SJSA1 (cell line): Measurements from ENCODE around the gene DAO. TPM values are rescaled to one million over a fixed set of nuclear protein-coding genes. Genes with fewer than 3 reads are reported as not detected.

Experiments
- DNase-seq, 2 experiments: peaks; one replicate each; pipeline ENCODE4 v3.0.0-alpha.2; 2015 to 2020; ENCODE audit warnings: low spot score in 2 of 2, low read depth in 1 of 2
- H3K27ac ChIP-seq: fragments of 250-450 bp; sonication (Bioruptor Pico); 2 replicates; pipeline ENCODE4 v1.5.1; 2020; ENCODE audit warnings: mild to moderate bottlenecking, moderate library complexity
- H3K27me3 ChIP-seq: fragments of 250-450 bp; sonication (Bioruptor Pico); replicated peaks from 2 replicates; pipeline ENCODE4 v1.5.1; 2020; ENCODE audit warnings: mild to moderate bottlenecking, moderate library complexity
- H3K36me3 ChIP-seq: fragments of 250-450 bp; sonication (Bioruptor Pico); 2 replicates; pipeline ENCODE4 v1.5.1; 2020; ENCODE audit warnings: mild to moderate bottlenecking
- H3K4me1 ChIP-seq: fragments of 250-450 bp; sonication (Bioruptor Pico); replicated peaks from 2 replicates; pipeline ENCODE4 v1.6.1; 2021; ENCODE audit warnings: mild to moderate bottlenecking
- H3K4me3 ChIP-seq: fragments of 250-450 bp; sonication (Bioruptor Pico); 2 replicates; pipeline ENCODE4 v1.5.1; 2020; ENCODE audit warnings: mild to moderate bottlenecking
- H3K9me3 ChIP-seq: fragments of 250-450 bp; sonication (Bioruptor Pico); replicated peaks from 2 replicates; pipeline ENCODE4 v1.5.1; 2020; ENCODE audit warnings: mild to moderate bottlenecking
- total RNA-seq: library from RNA; depleted of rRNA; stranded (reverse); fragments of >200 nt; shearing (Covaris generic); gene quantifications from 2 replicates; pipeline ENCODE4 v1.2.3, GENCODE V29; 2014

Gene DAO
- total RNA-seq, 1 experiment from 2014 or later: not detected

- H3K4me1 ChIP-seq: peaks cover 12% of the 10 kb centered on the region
- no peak for DNase-seq
- no peak overlapping the region for H3K27ac ChIP-seq
- no peaks in the 10 kb centered on the region for H3K36me3 ChIP-seq
- H3K9me3 ChIP-seq: no peaks in the 10 kb centered on the region
- H3K4me3 ChIP-seq: no peak overlapping the region
- no peaks in the 10 kb centered on the region for H3K27me3 ChIP-seq
These were observed 27.1 kb downstream of the DAO start for GRCh38 chr12:108906971-108907370.

DNA sequence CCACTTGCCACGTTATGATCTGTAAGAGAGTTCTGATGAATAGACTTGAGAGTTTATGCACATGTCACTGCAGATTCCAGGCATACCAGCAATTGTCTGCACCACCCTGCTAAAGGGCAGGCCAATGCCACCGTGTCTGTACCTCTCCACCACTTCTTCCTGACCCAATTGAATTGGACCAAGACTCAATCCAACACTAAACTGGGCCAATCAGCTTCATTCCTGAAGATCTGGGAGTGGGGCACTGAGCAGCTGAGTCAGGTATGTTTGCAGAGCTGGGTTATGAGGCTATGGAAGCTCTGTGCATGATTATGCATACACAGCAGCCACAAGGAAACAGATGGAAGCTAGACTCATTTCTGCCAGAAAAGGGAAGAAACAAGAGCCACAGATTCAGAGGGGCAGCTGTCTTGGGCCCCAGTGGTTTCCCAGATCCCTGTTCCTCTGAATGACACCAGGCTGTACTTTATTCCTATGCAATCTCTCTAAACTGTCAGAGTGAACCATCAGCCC, 28.0 kb downstream of the DAO start:
- Histone ChIP-seq H3K4me1 (peaks cover 12% of the 10 kb centered on the region), H3K27me3 (no peaks in the 10 kb centered on the region), H3K9me3 (no peaks in the 10 kb centered on the region), H3K27ac (no peak overlapping the region), H3K4me3 (no peak overlapping the region), H3K36me3 (no peaks in the 10 kb centered on the region)
- peak; percentile 39 to 52 for DNase-seq

- Histone ChIP-seq H3K9me3 (no peaks in the 10 kb centered on the region), H3K4me1 (peaks cover 12% of the 10 kb centered on the region), H3K36me3 (no peaks in the 10 kb centered on the region), H3K4me3 (no peak overlapping the region), H3K27me3 (0 out of 2 replicates have a peak, but pooled peaks cover 4% of the 10 kb centered on the region), H3K27ac (no peak overlapping the region)
- no peak for DNase-seq
These were observed 30.4 kb downstream of the DAO start for GRCh38 chr12:108910336-108910735.

GRCh38 chr12:108911915-108912314, 32.0 kb downstream of the DAO start:
- Histone ChIP-seq H3K4me1 (peaks cover 12% of the 10 kb centered on the region), H3K9me3 (no peaks in the 10 kb centered on the region), H3K27ac (no peak overlapping the region), H3K36me3 (no peaks in the 10 kb centered on the region), H3K27me3 (0 out of 2 replicates have a peak, but pooled peaks cover 4% of the 10 kb centered on the region), H3K4me3 (no peak overlapping the region)
- no peak for DNase-seq

DNA sequence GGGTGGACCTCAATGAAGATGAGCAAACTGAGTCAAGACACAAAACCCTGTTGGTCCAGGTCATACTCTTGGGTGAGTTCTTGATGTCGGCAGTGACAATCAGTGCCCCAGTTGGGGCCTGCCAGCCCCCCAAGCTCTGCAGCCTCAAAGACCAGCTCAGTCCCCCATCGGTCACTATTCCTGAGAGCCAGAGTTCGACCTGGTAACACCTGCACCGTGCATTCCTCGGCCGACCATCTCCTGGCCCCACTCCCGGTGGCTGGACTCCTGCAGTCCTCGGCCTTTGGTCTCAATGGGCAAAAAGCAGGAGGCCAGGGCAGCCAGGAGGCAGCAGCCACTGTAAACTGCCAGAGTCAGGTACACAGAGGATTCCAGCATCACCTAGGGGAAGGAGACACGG, 32.5 kb downstream of the DAO start:
- Histone ChIP-seq H3K4me3 (no peak overlapping the region), H3K27me3 (0 out of 2 replicates have a peak, but pooled peaks cover 4% of the 10 kb centered on the region), H3K9me3 (no peaks in the 10 kb centered on the region), H3K36me3 (no peaks in the 10 kb centered on the region), H3K4me1 (peaks cover 9% of the 10 kb centered on the region), H3K27ac (no peak overlapping the region)
- DNase-seq: no peak

DNA sequence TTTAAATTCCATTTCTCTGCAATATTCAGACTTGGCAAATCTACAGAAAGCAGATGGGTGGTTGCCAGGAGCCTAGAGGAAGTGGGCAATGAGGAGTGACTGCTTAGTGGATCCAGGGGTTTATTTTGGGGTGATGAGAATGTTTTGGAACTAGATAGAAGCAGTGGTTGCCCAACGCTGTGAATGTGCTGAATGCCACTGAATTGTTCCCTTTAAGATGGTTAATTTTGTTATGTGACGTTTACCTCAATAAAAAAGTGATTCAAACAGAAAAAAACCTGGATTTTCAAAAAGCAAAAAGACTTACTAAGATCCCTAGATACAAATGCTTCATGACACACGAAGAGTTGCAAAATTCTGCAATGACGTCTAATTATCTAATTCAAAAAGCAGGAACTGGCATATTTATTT, 34.2 kb downstream of the DAO start:
- H3K4me3 ChIP-seq: no peak overlapping the region
- H3K4me1 ChIP-seq: no peaks in the 10 kb centered on the region
- H3K27ac ChIP-seq: no peak overlapping the region
- H3K36me3 ChIP-seq: no peaks in the 10 kb centered on the region
- no peak for DNase-seq
- H3K9me3 ChIP-seq: no peaks in the 10 kb centered on the region
- H3K27me3 ChIP-seq: 0 out of 2 replicates have a peak, but pooled peaks cover 4% of the 10 kb centered on the region

GRCh38 chr12:108915632-108916133, 35.8 kb downstream of the DAO start:
- H3K9me3 ChIP-seq: peaks cover 4% of the 10 kb centered on the region; the same call in 1 of the 2 replicates
- H3K27me3 ChIP-seq: 0 out of 2 replicates have a peak, but pooled peaks cover 4% of the 10 kb centered on the region
- H3K4me3 ChIP-seq: no peak overlapping the region
- H3K27ac ChIP-seq: no peak overlapping the region
- H3K4me1 ChIP-seq: no peaks in the 10 kb centered on the region
- DNase-seq: no peak
- no peaks in the 10 kb centered on the region for H3K36me3 ChIP-seq

DNA sequence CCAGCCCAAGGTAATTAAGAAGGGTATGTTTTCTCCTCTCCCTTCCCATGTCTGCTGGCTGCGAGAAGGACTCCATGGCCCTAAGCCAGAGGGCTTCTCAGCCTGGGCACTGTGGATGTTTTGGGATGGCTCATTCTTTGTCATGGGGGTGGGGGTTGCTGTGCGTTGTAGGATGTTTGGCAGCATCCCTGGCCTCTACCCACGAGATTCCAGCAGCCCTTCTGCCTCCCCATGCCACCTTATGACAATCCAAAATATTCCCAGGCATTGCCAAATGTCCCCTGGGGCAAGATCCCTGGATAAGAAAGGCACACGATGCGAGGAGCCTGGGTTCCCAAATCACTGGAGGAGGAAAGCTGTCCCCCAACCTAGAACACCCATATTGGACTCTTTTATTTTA, 36.4 kb downstream of the DAO start:
- H3K4me1 ChIP-seq: no peaks in the 10 kb centered on the region
- H3K4me3 ChIP-seq: no peak overlapping the region
- H3K36me3 ChIP-seq: no peaks in the 10 kb centered on the region
- 0 out of 2 replicates have a peak, but pooled peaks cover 4% of the 10 kb centered on the region for H3K27me3 ChIP-seq
- no peak for DNase-seq
- H3K9me3 ChIP-seq: peaks cover 4% of the 10 kb centered on the region; the same call in 1 of the 2 replicates
- H3K27ac ChIP-seq: no peak overlapping the region

DNA sequence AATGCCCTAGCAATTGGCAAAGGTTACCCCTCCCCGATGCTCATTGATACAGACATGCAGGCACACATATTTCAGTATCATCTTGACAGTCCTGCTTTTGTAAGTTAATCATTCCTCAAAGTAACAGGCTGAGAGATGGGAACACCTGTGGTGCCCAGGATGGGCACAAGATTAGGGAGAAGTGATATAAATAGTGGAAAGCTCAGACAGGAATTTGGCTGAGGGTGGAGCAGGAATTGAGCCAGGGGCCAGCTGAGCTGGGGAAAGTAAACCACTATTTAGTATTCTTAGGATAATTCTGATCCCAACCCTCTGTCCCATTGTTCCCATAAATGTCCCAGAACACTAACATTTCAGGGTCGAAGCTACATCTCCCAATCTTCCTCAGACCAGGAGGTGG, 38.3 kb downstream of the DAO start:
- peaks cover 4% of the 10 kb centered on the region; the same call in 1 of the 2 replicates for H3K9me3 ChIP-seq
- no peak overlapping the region for H3K4me3 ChIP-seq
- H3K27me3 ChIP-seq: 0 out of 2 replicates have a peak, but pooled peaks cover 4% of the 10 kb centered on the region
- no peaks in the 10 kb centered on the region for H3K36me3 ChIP-seq
- H3K27ac ChIP-seq: no peak overlapping the region
- DNase-seq: no peak
- H3K4me1 ChIP-seq: no peaks in the 10 kb centered on the region

DNA sequence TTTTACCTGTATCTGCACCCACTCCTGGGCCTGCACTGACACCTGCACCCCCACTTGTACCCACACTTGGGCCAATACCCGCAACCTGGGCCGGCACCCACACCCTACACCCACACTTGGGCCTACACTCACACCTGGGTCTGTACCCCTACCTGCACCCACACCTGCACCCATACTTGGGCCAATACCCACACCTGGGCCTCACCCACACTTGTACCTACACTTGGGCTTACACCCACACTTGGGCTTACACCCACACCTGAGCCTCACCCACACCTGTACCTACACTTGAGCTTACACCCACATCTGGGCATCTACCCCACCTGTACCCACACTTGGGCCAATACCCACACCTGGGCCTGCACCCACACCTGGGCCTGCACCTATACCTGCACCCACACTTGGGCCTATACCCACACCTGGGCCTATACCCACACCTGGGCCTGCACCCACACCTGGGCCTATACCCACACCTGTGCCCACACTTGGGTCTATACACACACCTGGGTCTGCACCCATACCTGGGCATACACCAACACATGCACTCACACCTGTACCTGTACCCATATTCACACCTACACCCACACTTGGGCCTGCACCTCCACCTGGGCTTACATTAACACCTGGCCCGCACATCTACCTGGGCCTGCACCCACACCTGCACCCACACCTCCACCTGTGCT, 39.2 kb downstream of the DAO start:
- H3K4me1 ChIP-seq: no peaks in the 10 kb centered on the region
- no peak overlapping the region for H3K4me3 ChIP-seq
- no peak for DNase-seq
- no peaks in the 10 kb centered on the region for H3K36me3 ChIP-seq
- H3K27ac ChIP-seq: no peak overlapping the region
- H3K27me3 ChIP-seq: 0 out of 2 replicates have a peak, but pooled peaks cover 3% of the 10 kb centered on the region
- peaks cover 4% of the 10 kb centered on the region; the same call in 1 of the 2 replicates for H3K9me3 ChIP-seq

GRCh38 chr12:108921946-108922345, 42.1 kb downstream of the DAO start:
- H3K4me1 ChIP-seq: no peaks in the 10 kb centered on the region
- H3K36me3 ChIP-seq: no peaks in the 10 kb centered on the region
- H3K4me3 ChIP-seq: no peak overlapping the region
- no peaks in the 10 kb centered on the region for H3K27me3 ChIP-seq
- no peak overlapping the region for H3K27ac ChIP-seq
- no peak for DNase-seq
- peaks cover 4% of the 10 kb centered on the region; the same call in 1 of the 2 replicates for H3K9me3 ChIP-seq

DNA sequence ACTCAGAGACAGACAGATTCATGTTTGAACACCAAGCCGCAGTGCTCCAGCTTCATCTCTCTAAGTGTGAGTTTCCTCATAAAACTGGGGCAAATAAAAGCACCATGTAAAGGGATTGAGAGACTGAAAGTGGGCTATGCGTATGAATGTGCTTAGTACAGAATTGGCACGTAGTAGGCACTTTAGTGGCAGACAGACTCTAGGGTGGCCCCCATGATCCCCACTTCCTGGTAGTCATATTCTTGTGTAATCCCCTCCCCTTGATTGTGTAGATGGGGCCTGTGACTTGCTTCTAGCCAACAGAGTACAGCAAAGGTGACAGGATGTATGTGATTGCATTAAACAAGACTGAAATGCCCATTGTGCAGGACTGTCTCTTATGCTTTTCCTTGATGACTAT, 43.0 kb downstream of the DAO start:
- no peak overlapping the region for H3K4me3 ChIP-seq

GRCh38 chr12:108928695-108929094, 48.8 kb downstream of the DAO start:
- DNase-seq: no peak
- no peaks in the 10 kb centered on the region for H3K9me3 ChIP-seq
- no peaks in the 10 kb centered on the region for H3K36me3 ChIP-seq
- no peak overlapping the region for H3K27ac ChIP-seq
- no peaks in the 10 kb centered on the region for H3K4me1 ChIP-seq
- H3K4me3 ChIP-seq: no peak overlapping the region
- 0 out of 2 replicates have a peak, but pooled peaks cover 4% of the 10 kb centered on the region for H3K27me3 ChIP-seq

More for the DNA sequence above, 43.0 kb downstream of the DAO start:
- Histone ChIP-seq H3K27ac (no peak overlapping the region), H3K36me3 (no peaks in the 10 kb centered on the region), H3K27me3 (no peaks in the 10 kb centered on the region), H3K9me3 (peaks cover 4% of the 10 kb centered on the region; the same call in 1 of the 2 replicates), H3K4me1 (no peaks in the 10 kb centered on the region)
- no peak for DNase-seq

DNA sequence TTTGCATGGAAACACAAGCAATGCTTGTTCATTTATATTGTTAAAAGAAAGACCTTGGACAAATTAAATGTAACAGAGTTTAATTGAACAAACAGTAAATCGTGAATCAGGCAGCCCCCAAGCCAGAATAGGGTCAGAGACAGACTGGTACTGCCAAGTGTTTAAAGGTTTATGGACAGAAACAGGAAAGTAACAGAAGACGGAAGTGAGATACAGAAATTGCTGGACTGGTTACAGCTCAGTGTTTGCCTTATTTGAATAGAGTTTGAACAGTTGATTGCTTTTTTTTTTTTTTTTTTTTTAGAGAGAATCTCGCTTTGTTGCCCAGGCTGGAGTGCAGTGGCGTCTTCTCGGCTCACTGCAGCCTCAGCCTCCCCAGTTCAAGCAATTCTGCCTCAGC, 50.3 kb downstream of the DAO start:
- H3K27me3 ChIP-seq: peaks cover 12% of the 10 kb centered on the region; the same call in 1 of the 2 replicates
- H3K27ac ChIP-seq: no peak overlapping the region
- no peaks in the 10 kb centered on the region for H3K9me3 ChIP-seq
- H3K4me3 ChIP-seq: no peak overlapping the region
- DNase-seq: no peak
- no peaks in the 10 kb centered on the region for H3K4me1 ChIP-seq
- no peaks in the 10 kb centered on the region for H3K36me3 ChIP-seq
